HepG2 (cell line): Measurements from ENCODE around the gene OAT. TPM values are rescaled to one million over a fixed set of nuclear protein-coding genes. Genes with fewer than 3 reads are reported as not detected.

Experiments
- CBFB ChIP-seq: sonication (generic); formaldehyde crosslinking; IDR thresholded peaks from 2 replicates; pipeline ENCODE4 v1.4.0; 2020; ENCODE audit warnings: missing genetic modification reagents
- CCAR2 ChIP-seq: fragments of 200-400 bp; formaldehyde crosslinking; optimal IDR thresholded peaks from 2 replicates; pipeline ENCODE3; 2018; ENCODE audit warnings: low read depth, mild to moderate bottlenecking, low read length, moderate library complexity
- DR1 ChIP-seq: sonication (generic); formaldehyde crosslinking; IDR thresholded peaks from 2 replicates; pipeline ENCODE4 v1.8.0; 2021; ENCODE audit warnings: mild to moderate bottlenecking, missing genetic modification reagents, inconsistent platforms
- ELF3 ChIP-seq: IDR thresholded peaks from 2 replicates; pipeline ENCODE4 v1.6.1; 2016; ENCODE audit warnings: missing genetic modification reagents, missing compliant biosample characterization
- ETV6 ChIP-seq: sonication (generic); formaldehyde crosslinking; conservative IDR thresholded peaks from 2 replicates; pipeline ENCODE4 v1.4.0; 2020; ENCODE audit warnings: missing genetic modification reagents
- FOXA3 ChIP-seq: IDR thresholded peaks from 2 replicates; pipeline ENCODE4 v1.6.1; 2016; ENCODE audit warnings: missing genetic modification reagents, missing compliant biosample characterization
- FOXO4 ChIP-seq: sonication (generic); formaldehyde crosslinking; conservative IDR thresholded peaks from 2 replicates; pipeline ENCODE4 v1.8.1; 2023; ENCODE audit warnings: missing genetic modification reagents
- GZF1 ChIP-seq: sonication (generic); formaldehyde crosslinking; IDR thresholded peaks from 2 replicates; pipeline ENCODE4 v1.5.1; 2020; ENCODE audit warnings: mild to moderate bottlenecking, missing genetic modification reagents
- PBX3 ChIP-seq: sonication (generic); formaldehyde crosslinking; IDR thresholded peaks from 2 replicates; pipeline ENCODE4 v1.8.1; 2023; ENCODE audit warnings: missing genetic modification reagents, inconsistent platforms, borderline replicate concordance
- PRPF4 ChIP-seq: fragments of 200-400 bp; formaldehyde crosslinking; IDR thresholded peaks from 2 replicates; pipeline ENCODE4 v1.6.1; 2016; ENCODE audit warnings: low read length, low read depth; ENCODE audit not compliant: poor library complexity, severe bottlenecking
- THAP9 ChIP-seq: sonication (generic); formaldehyde crosslinking; IDR thresholded peaks from 2 replicates; pipeline ENCODE4; 2020; ENCODE audit warnings: missing genetic modification reagents, mild to moderate bottlenecking, borderline replicate concordance
- ZNF205 ChIP-seq: IDR thresholded peaks from 2 replicates; pipeline ENCODE4 v1.6.1; 2018; ENCODE audit warnings: missing biosample characterization, missing genetic modification reagents
- ZNF256 ChIP-seq: sonication (generic); formaldehyde crosslinking; conservative IDR thresholded peaks from 2 replicates; pipeline ENCODE4 v1.4.0; 2020; ENCODE audit warnings: missing genetic modification reagents
- ZNF460 ChIP-seq: sonication (generic); formaldehyde crosslinking; IDR thresholded peaks from 2 replicates; pipeline ENCODE4 v1.5.1; 2020; ENCODE audit warnings: missing genetic modification reagents, mild to moderate bottlenecking, borderline replicate concordance
- ZNF512 ChIP-seq: sonication (generic); formaldehyde crosslinking; IDR thresholded peaks from 2 replicates; pipeline ENCODE4 v1.4.0; 2020; ENCODE audit warnings: mild to moderate bottlenecking, missing genetic modification reagents
- ZNF850 ChIP-seq: sonication (generic); formaldehyde crosslinking; conservative IDR thresholded peaks from 2 replicates; pipeline ENCODE4 v1.9.0; 2021; ENCODE audit warnings: mild to moderate bottlenecking, missing genetic modification reagents
- polyA plus RNA-seq, 8 experiments: library from polyadenylated mRNA; depleted of rRNA in 3 of 8; stranded (reverse) in 7 of 8; unstranded in 1 of 8; fragments of >200 nt; fragmentation: Illumina TruSeq in 4 of 8; extraction: Trizol in 4 of 8; gene quantifications; 2 replicates each; pipeline versions ENCODE4 v1.2.1 to v1.2.3, GENCODE V29; 2011 to 2016; ENCODE audit warnings: low read depth in 4 of 8, missing spikeins in 1 of 8, mixed read lengths in 1 of 8; ENCODE audit not compliant: insufficient read depth in 1 of 8
- total RNA-seq, 5 experiments: library from RNA; depleted of rRNA; stranded (reverse); fragments of >200 nt; fragmentation: Illumina TruSeq; extraction: Trizol; gene quantifications; 2 replicates each; pipeline ENCODE4 v1.2.3, GENCODE V29; 2016; ENCODE audit warnings: low read depth in 1 of 5
- TF ChIP-seq, protein P1 (sequence below): sonication (generic); formaldehyde crosslinking; IDR thresholded peaks from 2 replicates; pipeline ENCODE4 v1.8.0; 2022; ENCODE audit warnings: low read depth, missing genetic modification reagents
- TF ChIP-seq, protein P2 (sequence below): sonication (generic); formaldehyde crosslinking; IDR thresholded peaks from 2 replicates; pipeline ENCODE4 v1.8.0; 2022; ENCODE audit warnings: missing genetic modification reagents, mild to moderate bottlenecking, inconsistent platforms, borderline replicate concordance

OAT gene
- total and polyA plus RNA-seq, 2 of the 13 experiments (the other 11 are each of a cell fraction or from before 2014, with no cell fraction given) = 87.8 to 96.7 TPM

- TF ChIP-seq PBX3 (CRISPR knock-in tag) (no peak), ELF3 (peak; percentile 72), ZNF850 (CRISPR knock-in tag) (no peak), DR1 (CRISPR knock-in tag) (no peak), ZNF512 (CRISPR knock-in tag) (no peak), CBFB (CRISPR knock-in tag) (no peak), FOXO4 (CRISPR knock-in tag) (no peak), FOXA3 (CRISPR knock-in tag) (no peak), ZNF256 (CRISPR knock-in tag) (no peak), ZNF205 (CRISPR knock-in tag) (no peak), CCAR2 (no peak), GZF1 (CRISPR knock-in tag) (no peak), ETV6 (CRISPR knock-in tag) (no peak; the same call in 1 of the 2 replicates), PRPF4 (no peak), THAP9 (CRISPR knock-in tag) (no peak), ZNF460 (CRISPR knock-in tag) (no peak)
- TF ChIP-seq, protein P1, sequence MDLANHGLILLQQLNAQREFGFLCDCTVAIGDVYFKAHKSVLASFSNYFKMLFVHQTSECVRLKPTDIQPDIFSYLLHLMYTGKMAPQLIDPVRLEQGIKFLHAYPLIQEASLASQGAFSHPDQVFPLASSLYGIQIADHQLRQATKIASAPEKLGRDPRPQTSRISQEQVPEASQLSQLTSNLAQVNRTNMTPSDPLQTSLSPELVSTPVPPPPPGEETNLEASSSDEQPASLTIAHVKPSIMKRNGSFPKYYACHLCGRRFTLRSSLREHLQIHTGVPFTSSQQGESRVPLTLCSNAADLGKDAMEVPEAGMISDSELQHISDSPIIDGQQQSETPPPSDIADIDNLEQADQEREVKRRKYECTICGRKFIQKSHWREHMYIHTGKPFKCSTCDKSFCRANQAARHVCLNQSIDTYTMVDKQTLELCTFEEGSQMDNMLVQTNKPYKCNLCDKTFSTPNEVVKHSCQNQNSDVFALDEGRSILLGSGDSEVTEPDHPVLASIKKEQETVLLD (CRISPR knock-in tag) = no peak
- TF ChIP-seq, protein P2, sequence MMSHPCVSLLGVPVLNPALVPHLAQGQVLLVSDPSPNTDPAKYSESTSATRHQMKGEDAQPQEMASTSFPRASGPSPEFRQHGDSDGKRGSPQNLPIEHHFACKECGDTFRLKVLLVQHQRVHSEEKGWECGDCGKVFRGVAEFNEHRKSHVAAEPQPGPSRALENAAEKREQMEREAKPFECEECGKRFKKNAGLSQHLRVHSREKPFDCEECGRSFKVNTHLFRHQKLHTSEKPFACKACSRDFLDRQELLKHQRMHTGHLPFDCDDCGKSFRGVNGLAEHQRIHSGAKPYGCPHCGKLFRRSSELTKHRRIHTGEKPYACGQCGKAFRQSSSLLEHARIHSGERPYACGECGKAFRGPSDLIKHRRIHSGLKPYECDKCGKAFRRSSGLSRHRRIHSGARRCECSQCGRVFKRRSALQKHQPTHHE (CRISPR knock-in tag) = peak; percentile 55; the same call in 1 of the 2 replicates
These were observed 43.1 kb upstream of the OAT start, which contains the start of gene LHPP (continued) for GRCh38 chr10:124461642-124462347.
